Measurements from ENCODE around the gene OR10K2.
"Not testable (repeated sequence)": the region's sequence is repeated elsewhere in the genome, so short reads cannot be mapped to it uniquely, and the experiment has no call there.

OR10K2 gene, protein sequence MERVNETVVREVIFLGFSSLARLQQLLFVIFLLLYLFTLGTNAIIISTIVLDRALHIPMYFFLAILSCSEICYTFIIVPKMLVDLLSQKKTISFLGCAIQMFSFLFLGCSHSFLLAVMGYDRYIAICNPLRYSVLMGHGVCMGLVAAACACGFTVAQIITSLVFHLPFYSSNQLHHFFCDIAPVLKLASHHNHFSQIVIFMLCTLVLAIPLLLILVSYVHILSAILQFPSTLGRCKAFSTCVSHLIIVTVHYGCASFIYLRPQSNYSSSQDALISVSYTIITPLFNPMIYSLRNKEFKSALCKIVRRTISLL

DNA sequence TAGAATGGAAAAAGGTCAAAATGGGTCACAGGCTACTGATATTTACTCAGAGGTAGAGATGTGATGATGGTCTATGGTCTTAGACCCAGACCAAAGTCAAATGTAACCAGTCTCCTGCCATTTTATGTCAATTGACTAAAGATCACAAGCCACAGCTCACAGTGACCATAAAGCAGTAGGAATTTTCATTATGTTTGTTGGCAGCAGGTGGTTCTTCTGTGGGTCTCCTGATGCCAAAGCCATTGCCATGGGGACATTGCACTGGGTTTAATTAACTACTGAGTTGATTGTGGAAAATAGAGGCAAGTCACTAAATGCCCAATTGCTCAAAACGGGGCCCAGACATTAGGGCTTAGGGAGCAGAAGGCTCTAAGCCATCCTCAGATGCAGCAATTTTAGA, at the start of gene OR10K2:
Gene OR10K2, minus strand, starts transcription at position 101 of the 400 bp plus-strand sequence. CDS start 5,371 bp downstream, outside the sequence.
- DNase-seq = no peak

DNA sequence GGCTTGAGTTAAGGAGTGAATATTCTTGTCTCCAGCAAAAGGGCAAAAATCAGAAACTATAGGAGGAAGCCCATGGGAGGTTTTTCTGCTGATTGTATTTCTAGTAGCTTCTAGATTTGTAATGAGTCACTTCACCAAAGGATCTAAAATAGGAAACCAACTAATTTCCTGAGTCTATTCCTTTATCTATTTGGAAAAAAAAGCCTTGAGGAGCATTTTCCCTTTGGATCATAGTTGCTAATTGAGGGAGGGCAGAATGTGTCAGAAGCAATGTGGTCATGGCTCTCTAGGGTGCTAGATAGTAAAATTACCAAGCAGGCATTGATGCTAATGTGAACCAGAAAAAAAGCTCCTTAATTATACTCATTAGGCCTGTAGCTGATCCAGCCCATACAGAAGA, 45.9 kb upstream of the OR10K2 start, which contains the start of gene OR10R2:
Gene OR10R2, plus strand, starts transcription at position 301 of the 400 bp plus-strand sequence. CDS start 106 bp downstream, outside the sequence.
- no peak for DNase-seq

DNA sequence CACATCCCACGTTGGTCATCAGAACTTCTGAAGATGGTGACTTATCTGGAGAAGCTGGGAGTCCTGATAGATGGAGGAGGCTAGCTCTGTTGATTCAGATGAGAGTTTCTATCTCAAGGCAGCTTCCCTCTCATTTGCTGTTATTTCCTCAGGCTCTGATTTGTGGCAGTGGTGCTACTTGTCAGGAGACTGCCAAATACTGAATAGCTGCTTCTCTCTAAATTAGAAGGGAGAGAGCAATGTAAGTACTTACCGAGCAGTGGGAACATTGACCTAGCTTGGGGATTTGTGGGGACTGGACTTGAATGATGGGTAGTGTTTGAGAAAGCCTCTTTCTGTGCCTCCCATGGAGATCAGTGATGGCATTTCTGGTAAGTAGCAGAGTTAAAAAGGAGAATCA, 35.5 kb upstream of the OR10K2 start, which contains the start of gene OR10K1:
Gene OR10K1, plus strand, starts transcription at position 301 of the 400 bp plus-strand sequence. CDS start 3,728 bp downstream, outside the sequence.
- DNase-seq = no peak

DNA sequence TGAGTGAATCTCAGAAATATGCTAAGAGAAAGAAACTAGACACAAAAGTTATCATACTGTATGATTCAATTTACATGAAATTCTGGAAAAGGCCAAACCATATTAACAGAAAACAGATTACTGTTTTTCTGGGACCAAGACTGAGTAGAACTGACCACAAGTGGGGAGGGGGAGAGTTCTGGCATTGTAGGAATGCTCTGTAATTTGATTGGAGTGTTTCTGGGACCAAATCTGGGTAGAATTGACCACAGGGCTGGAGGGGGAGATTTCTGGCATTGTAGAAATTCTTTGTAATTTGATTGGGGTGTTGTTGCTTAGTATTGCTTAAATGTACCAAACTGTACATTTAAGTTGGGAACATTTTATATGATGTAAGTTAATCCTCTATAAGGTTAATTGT, 32.2 kb upstream of the OR10K2 start:
- peak; percentile 71 for DNase-seq

DNA sequence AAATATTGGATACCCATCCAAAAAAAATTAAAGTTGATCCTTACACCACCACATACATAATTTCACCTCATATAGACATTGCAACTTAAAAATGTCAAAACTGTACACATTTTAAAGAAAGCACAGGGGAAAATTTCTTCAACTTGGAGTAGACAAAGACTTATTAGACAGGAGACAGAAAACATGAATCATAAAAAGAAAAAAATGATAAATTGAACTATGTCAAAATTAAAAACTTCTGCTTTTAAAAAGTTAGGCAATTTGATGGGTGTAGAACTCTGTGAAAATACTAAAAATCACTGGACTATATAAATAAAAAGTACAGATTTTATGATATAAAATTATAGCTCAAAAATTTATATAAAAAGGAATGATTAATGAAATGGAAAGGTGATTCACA, 31.2 kb upstream of the OR10K2 start:
- no peak for DNase-seq

DNA sequence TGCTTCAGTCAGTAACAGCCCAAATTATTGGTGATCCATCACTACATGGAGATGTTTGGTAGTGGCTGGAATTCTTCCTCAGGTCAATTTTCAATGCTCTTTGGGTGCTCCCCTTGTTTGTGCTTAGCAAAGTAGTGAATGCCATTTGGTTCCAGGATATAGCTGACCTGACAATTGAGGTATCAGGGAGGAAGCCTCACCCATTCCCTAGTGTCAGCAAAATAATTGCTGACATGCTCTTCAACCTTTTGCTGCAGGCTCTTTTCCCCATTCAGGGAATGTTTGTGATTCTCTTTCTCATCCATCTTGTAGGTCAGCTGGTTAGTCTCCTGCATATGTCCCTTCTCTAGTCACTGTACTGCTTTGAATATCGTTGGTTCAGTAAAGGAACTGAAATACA, 28.5 kb upstream of the OR10K2 start:
- no peak for DNase-seq

DNA sequence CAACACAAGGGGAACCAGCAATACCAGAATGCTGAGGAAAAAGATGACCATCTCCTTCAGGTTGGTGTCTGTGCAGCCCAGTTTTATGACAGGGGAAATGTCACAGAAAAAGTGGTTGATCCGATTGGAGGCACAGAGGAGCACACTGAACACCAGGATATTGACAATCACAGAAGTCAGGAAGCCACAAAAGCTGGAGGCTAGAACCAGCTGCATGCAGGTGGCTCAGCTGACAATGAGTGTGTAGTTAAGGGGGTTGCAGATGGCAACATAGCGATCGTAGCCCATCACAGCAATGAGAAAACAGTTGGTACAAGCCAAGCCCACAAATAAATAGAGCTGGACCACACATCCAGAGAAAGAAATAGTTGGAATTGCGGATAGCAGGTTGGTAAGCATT, 19.3 kb upstream of the OR10K2 start:
- DNase-seq = no peak

DNA sequence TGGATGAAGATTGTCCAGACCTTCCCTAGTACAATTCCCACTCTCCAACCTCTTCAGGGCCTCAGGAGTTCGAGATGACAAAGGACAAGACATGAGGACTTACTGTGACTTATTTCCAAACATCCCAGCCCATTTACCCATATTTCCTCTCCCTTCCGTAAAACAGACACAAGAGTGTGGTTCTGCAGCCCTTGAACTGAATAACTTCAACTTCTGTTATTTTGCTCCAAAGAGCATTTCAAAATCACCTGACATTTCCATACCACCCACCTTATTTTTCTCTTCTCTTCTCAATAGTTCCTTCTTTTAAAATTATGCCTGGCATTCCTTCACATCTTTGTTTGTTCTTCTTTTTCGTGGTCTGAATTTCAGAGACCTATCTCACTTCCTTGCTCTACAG, 8.7 kb upstream of the OR10K2 start:
- DNase-seq = no peak

DNA sequence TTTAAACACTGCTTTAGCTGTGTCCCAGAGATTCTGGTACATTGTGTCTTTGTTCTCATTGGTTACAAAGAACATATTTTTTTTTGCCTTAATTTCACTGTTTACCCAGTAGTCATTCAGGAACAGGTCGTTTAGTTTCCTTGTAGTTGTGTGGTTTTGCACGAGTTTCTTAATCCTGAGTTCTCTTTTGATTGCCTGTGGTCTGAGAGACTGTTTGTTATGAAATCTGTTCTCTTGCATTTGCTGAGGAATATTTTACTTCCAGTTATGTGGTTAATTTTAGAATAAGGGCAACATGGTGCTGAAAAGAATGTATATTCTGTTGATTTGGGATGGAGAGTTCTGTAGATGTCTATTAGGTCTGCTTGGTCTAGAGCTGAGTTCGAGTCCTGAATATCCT, 4.1 kb upstream of the OR10K2 start:
- not testable (repeated sequence) for DNase-seq

DNA sequence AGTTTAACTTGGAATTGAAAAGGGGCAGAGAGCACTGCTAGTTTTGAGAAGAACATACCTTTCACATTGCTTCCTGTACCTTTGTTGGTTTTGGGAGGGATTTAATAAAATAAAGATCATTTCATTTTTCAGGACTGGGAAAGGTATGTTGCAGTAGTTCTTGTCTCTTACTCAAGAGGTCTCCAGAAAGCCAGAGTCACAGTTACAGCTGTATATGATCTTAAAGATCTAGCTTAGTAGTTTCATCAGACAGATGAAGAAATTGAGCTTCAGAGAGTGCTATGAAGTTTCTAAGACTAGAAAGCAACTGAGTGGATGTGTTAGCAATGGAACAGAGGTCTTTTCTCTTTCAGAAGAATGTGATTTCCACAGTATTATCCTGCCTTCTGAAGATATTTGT, 1.0 kb downstream of the OR10K2 start:
- no peak for DNase-seq

DNA sequence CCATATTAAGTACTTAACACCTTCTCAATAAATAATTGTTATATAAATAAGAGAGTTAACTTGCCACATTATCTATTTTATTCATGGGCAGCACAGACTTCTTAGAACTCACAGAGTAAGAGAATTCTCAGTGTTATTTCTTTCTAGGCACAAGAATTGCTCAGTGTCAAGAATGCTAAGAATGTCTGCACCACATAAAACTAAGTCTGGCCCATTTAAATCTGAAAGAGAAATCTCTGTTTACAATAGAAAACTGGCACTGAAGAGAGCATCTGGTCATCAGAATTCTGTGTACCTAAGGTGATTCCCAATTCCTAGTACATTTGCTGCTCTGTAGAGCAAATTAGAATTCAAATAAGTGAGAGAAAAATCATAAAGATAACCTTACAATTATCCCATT, 3.8 kb downstream of the OR10K2 start:
- DNase-seq = no peak

DNA sequence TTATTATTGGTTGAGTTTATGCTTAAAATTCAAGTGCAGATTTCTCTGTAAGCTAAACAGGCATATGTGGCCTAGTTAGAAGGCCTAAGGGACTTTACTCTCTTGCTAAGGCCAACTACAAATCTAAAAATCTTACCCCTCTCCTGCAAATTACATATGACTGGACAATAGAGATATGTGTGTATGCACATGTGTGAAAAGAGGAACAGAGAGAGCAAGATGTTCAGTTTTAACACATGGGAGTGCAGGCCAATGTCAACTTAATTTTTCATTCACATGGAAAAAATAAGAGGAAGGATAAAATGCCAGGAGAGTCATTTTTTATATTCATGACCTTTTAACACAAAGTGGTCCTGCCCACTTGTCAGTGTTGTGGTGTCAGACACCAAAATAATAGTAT, 8.5 kb downstream of the OR10K2 start:
- no peak for DNase-seq

DNA sequence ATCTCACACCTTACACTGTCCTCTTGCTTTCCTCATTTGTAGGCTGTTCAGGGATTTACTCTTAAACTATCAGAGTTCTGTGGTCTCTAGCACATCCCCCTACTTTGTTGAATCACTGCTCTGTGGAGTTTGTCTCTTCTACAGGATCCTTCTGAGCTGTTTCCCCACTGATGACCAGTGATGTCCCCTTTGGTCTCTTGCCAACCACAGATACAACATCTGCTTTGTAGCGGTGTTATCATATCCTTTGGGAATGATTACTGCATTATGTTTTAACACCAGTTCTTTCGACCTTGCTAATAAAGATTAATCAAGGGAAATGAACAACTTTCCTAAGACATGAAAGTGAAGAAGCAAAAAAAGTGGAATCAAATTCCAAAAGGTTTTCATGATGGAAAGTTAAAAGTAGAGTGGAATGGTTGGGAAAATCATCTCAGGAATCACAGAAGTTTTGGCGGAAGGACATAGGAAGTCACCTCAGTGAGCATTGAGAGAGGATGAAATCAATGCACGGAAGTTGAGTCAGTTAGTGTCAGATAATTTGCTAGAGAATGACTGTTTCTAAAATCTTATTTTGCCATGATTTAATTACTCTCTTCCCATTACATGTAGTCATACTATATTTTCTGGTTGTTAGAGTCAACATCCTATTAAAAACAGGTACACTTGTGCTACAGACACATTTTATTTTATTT, 11.2 kb downstream of the OR10K2 start:
- no peak for DNase-seq

DNA sequence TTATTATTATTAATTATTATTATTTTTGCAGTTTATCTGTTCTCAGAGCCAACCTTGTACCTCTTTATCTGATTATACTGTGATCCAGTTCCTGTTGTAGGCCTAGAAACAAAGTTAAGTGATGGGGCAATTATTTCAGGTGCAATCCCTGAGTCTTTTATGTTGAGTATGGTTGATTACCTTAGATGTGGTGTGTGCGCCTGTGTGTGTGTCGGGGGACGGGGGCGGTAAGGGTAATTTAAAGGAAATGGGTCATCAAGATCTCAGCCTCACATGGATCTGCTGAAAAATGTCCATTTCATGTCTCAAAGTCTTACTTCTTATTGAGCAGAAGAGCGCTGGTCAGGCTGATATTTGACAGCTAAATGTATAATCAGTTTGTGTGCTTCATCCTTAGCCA, 18.9 kb downstream of the OR10K2 start:
- DNase-seq = no peak

DNA sequence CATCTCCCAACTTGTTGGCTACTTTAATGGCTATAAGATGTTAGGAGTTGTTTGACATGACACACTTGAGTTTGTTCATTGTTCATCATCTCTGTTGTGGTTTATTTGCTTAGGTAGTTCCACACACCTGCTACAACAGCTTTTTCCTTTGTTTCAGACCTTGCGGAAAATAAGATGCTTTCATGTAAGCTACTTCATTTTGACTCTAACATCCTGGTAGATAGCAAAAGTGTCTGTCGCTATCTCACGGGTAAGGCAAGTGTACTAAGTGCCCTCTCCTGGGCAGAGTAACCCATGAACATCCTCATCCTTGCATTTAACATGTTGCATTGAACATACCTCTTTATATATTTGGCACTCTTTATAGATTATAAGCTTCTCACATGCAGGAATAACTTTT, 25.2 kb downstream of the OR10K2 start:
- no peak for DNase-seq

DNA sequence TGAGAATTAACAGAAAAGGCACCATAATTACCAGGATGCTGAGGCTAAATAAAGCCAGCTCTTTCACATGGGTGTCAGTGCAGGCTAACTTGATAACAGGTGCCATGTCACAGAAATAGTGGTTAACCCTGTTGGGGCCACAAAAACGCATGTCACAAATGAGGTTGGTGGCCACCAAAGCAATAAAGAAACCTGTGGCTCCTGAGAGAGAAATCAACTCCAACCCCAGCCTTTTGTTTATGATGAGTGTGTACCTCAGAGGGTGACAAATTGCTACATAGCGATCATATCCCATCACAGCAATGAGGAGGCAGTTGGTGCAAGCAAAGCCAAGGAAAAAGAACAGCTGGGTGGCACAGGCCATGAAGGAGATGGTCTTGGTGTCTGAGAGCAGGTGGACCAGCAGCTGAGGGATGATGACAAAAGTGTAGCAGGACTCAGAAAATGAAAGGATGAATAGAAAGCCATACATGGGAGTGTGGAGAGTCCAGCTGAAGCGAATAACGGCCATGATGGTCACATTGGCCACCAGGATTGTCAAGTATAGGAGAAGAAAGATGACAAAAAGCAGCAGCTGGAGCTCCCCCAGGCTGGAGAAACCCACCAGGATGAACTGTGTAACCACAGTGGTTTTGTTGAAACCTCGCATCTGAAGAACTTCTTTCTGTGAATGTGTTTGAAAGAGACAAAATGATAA, 27.1 kb downstream of the OR10K2 start, which contains the start of gene OR10T2:
Gene OR10T2, minus strand, starts transcription at position 649 of the 697 bp plus-strand sequence. Its CDS starts 0 bp downstream, at position 649.
- DNase-seq = no peak

DNA sequence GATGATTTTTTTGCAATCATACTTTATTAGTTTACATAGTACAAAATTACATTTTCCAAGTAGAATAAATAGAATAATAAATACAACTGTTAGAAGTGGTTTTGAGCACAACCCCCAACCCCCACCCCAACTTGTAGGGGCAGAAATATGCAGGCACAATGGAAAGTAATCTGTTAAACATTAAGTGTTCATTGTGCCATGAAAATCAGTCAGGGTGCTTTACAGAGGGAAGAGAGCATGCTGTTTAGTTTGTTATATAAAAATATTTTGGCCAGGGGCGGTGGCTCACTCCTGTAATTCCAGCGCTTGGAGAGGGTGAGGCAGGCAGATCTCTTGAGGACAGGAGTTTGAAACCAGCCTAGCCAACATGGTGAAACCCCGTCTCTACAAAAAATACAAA, 29.4 kb downstream of the OR10K2 start:
- DNase-seq = no peak

DNA sequence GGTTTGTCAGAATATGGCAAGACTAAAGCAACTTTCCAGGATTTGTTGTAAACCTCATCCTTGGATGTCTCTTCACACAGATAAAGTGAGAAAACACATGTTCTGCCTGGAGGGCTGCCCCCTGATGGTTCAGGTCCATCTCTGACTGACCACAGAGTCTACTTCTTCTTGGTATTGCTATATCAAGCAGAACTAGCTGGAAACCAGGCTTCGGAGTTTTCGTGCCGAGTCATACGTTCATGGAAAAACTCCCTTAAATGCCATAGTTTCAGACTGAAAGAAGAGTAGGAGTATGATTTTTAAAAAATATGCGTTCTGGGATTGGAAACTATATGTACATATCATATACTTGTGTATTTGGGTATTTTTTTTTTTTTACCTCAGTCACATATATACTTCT, 32.6 kb downstream of the OR10K2 start:
- no peak for DNase-seq

DNA sequence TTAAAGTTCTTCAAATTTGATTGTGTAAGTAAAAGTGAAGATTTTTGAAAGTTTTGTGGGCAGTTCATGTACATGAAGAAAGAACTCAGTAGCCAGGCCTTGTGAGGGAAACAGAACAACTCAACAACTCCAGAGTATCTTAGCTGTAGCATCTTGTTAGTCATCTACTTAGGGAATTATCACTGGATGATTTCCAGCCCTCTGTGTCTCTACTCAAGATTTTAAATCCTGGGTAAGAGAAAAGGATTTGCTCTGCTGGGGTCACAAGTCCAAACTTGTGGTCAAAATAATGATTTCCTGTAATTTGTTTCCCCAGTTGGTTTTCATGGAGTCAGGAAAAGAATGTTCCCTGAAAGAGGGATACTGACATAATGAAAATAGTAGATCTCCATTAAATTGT, 34.9 kb downstream of the OR10K2 start:
- DNase-seq = no peak

DNA sequence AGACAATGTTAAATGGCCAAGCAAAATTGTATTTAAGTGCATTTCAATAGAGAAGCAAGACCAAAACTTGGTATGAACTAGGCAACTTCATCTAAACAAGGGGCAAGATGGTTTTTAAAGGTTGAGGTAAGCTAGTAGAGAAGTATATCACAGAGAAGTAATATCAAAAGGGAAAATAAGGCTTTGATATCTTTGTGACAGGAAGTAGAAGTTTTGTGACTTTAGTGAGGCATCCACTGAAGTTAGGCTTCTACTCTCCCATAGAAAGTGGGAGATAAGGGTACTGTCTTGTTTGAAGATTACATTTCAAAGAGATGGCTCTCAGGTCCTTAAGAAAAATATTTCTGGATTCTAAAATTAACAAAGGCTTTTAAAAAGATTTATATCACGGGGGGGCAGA, 35.7 kb downstream of the OR10K2 start:
- no peak for DNase-seq

DNA sequence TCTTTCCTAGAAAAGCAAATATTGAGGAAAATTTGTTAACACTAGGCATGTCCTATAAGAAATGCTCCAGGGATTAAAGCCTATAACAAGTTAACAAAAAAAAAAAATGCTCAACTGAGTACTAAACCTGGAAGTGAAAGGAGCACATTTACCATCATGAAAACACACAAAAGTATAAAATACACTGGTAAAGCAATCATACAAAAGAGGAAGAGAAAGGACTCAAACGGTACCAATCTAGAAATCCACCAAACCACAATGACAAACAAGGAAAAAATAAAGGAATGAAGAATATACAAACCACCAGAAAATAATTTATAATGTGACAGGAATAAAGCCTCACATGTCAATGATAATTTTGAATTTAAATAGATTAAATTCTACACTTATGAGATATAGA, 51.2 kb downstream of the OR10K2 start:
- DNase-seq = no peak

DNA sequence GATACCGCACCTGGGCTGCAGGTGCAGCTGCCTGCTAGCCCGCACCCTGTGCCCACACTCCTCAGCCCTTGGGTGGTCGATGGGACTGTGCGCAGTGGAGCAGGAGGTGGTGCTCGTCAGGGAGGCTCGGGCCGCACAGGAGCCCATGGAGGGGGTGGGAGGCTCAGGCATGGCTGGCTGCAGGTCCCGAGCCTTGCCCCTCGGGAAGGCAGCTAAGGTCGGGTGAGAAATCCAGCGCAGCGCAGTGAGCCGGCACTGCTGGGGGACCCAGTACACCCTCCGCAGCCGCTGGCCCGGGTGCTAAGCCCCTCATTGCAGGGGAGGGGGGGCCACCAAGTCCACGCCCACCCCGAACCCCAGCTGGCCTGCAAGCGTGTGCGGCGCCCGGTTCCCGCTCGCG, 51.9 kb downstream of the OR10K2 start:
- DNase-seq = not testable (repeated sequence)

DNA sequence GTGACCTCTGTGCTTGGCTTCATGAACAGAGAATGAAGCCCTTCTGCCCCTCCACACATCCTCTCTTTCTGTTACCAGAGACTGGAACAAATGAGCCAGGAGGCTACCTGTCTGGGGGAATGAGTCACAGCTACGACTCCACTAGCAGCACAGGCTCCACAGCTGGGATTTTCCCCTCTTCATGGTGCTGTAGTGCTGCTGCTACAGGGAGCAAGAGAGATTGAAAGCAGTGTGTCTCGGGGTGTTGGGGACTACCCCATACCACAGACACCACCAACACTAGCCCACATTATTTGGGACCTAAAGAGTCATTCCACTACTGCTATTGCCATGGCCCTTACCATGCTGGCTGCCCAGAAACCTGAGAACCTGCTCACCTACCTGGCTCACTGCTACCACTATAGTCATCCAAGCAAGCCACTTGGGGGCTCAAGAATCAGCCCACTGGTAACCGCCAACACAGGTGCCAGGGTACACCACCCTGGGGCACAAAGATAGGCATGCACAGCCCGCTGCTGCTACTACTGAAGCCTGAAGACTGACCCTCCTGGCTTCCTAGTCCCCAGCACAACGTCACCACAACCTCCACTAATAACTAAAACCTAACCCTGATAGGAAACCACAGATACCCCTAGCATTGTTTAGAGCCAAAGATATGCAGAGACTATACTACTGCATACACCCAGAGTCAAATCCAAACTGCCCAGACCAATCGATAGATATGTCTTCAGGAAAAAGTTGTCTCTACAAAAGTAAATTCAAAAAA, 54.7 kb downstream of the OR10K2 start:
- DNase-seq = no peak

Data from NCI-H226 (cell line).